Activated CD4-positive, alpha-beta memory T cell treated with anti-CD3 and anti-CD28 coated beads, Interleukin-2, amount 10 ng/mL, durations not matched to agents 7 days and 5 days (primary cell): ENCODE measurements around the gene DNAH17. TPM values are rescaled to one million over a fixed set of nuclear protein-coding genes. Genes with fewer than 3 reads are reported as not detected.

Experiments
- CTCF ChIA-PET: fragments of 350-600 bp; sonication (Branson Sonifier 250); formaldehyde crosslinking; loops from one replicate; lab custom pipeline; 2021; ENCODE audit warnings: antibody characterized with exemption, inconsistent platforms; lab: Charles Lee
- POLR2A ChIA-PET: fragments of 350-600 bp; sonication (Branson Sonifier 250); formaldehyde crosslinking; loops from one replicate; lab custom pipeline; 2021; ENCODE audit warnings: antibody characterized with exemption; lab: Charles Lee
- DNase-seq: peaks from one replicate; pipeline ENCODE4 v3.0.0-alpha.2; 2020
- H3K27ac Mint-ChIP-seq: one replicate; pipeline ENCODE4 v1.8.0; 2021; ENCODE audit warnings: mild to moderate bottlenecking, mixed read lengths
- H3K27me3 Mint-ChIP-seq: one replicate; pipeline ENCODE4 v1.8.0; 2021; ENCODE audit warnings: mixed read lengths
- H3K36me3 Mint-ChIP-seq: one replicate; pipeline ENCODE4 v1.8.0; 2021; ENCODE audit warnings: low read depth, mixed read lengths
- H3K4me1 Mint-ChIP-seq: one replicate; pipeline ENCODE4 v1.8.0; 2021; ENCODE audit warnings: mixed read lengths
- H3K4me3 Mint-ChIP-seq: one replicate; pipeline ENCODE4 v1.8.0; 2021; ENCODE audit warnings: mild to moderate bottlenecking, mixed read lengths
- H3K9me3 Mint-ChIP-seq: one replicate; pipeline ENCODE4 v1.8.0; 2021; ENCODE audit warnings: mixed read lengths
- total RNA-seq, 2 experiments: library from RNA; stranded (reverse); gene quantifications; one replicate each; pipeline ENCODE4 v1.2.3, GENCODE V29; 2021

The DNAH17 gene, protein sequence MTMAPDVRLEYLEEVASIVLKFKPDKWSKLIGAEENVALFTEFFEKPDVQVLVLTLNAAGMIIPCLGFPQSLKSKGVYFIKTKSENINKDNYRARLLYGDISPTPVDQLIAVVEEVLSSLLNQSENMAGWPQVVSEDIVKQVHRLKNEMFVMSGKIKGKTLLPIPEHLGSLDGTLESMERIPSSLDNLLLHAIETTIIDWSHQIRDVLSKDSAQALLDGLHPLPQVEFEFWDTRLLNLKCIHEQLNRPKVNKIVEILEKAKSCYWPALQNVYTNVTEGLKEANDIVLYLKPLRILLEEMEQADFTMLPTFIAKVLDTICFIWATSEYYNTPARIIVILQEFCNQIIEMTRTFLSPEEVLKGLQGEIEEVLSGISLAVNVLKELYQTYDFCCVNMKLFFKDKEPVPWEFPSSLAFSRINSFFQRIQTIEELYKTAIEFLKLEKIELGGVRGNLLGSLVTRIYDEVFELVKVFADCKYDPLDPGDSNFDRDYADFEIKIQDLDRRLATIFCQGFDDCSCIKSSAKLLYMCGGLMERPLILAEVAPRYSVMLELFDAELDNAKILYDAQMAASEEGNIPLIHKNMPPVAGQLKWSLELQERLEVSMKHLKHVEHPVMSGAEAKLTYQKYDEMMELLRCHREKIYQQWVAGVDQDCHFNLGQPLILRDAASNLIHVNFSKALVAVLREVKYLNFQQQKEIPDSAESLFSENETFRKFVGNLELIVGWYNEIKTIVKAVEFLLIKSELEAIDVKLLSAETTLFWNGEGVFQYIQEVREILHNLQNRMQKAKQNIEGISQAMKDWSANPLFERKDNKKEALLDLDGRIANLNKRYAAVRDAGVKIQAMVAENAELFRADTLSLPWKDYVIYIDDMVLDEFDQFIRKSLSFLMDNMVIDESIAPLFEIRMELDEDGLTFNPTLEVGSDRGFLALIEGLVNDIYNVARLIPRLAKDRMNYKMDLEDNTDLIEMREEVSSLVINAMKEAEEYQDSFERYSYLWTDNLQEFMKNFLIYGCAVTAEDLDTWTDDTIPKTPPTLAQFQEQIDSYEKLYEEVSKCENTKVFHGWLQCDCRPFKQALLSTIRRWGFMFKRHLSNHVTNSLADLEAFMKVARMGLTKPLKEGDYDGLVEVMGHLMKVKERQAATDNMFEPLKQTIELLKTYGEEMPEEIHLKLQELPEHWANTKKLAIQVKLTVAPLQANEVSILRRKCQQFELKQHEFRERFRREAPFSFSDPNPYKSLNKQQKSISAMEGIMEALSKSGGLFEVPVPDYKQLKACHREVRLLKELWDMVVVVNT (N-terminal part only)
- under 1 TPM; 0.08 TPM for total RNA-seq

DNA sequence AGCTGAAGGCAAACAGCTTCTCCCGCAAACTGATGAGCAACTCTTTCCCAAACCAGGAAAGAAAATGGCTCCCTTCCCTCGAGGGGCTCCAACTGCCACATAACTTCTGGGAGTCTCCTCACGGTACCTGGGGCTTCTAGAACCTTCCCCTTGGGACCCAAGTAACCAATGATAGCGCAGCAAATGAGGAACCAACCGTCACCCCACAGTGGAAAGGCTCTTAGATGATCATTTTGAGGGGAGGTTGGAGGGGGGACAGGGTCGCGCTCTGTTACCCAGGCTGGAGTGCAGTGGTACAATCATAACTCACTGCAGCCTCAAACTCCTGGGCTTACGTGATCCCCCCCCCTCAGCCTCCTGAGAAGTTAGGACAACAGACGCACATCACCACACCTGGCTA lies at the start of gene DNAH17:
DNAH17 (minus strand) TSS at position 101 of the 400 bp plus-strand sequence. CDS start 2,339 bp downstream, outside the sequence.
- peaks cover 16% of the 10 kb centered on the region for H3K27me3 Mint-ChIP-seq
- H3K9me3 Mint-ChIP-seq, result no peaks in the 10 kb centered on the region
- ChIA-PET CTCF (no interaction called here), POLR2A (no interaction called here)
- H3K4me1 Mint-ChIP-seq, result no peaks in the 10 kb centered on the region
- H3K27ac Mint-ChIP-seq, result no peak within 1 kb of the TSS
- H3K36me3 Mint-ChIP-seq, result no peaks in the 10 kb centered on the region
- no peak for DNase-seq
- H3K4me3 Mint-ChIP-seq, result no peak within 1 kb of the TSS

DNA sequence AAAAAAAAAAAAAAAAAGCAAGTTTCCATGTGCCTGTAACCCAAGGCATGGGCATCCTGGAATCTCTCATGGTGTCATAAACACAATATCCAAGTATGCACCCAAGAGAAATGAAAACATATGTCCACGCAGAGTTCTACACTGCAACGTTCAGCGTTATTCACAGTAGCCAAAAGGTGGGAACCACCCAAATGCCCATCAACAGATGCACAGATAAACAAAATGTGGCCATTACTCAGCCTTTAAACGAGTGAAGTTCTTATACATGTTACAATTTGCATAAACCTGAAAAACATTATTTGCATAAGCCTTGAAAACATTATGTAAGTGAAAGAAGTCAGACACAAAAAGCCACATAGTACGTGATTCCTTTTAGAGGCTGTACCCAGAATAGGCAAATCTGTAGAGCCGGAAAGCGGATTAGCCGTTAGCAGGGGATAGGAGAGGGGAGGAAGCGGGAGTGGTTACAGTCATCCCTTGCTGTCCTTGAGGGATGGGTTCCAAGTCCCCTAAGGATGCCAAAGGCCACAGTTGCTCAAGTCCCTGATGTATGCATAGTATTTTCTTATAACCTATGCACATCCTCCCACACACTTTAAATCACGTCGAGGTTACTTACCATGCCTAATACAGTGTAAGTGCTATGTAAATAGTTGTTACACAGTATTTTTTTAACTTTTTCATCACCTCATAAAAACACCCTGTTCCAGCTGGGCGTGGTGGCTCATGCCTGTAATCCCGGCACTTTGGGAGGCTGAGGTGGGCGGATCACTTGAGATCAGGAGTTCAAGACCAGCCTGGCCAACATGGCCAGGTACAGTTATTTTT lies 47.3 kb upstream of the DNAH17 start:
- H3K4me3 Mint-ChIP-seq, result no peak overlapping the region
- POLR2A ChIA-PET, result no interaction called here
- DNase-seq, result no peak
- peaks cover 5% of the 10 kb centered on the region for H3K27me3 Mint-ChIP-seq
- no peak overlapping the region for H3K27ac Mint-ChIP-seq
- CTCF ChIA-PET, result no interaction called here
- H3K4me1 Mint-ChIP-seq, result no peaks in the 10 kb centered on the region
- no peaks in the 10 kb centered on the region for H3K36me3 Mint-ChIP-seq
- no peaks in the 10 kb centered on the region for H3K9me3 Mint-ChIP-seq

DNA sequence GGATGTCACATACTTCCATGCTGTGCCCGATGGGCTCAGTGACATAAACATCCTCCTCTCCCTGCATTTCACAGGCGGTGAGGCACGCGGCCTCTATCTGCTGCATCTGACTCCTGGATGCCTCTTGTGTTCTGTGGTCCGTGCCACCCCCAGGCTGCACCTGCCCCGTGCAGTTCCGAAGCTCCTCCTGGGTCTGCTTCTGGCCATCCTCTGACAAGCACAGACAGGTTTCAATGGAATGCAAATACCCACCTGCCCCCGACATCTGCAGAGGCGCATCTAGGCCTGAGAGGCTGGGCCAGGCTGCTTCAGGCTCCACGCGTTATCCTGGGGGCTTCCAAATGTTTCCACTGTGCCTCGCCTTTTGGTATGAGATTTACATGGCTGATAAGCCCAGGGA lies 46.3 kb upstream of the DNAH17 start:
- POLR2A ChIA-PET, result no interaction called here
- CTCF ChIA-PET, result no interaction called here
- Mint-ChIP-seq H3K4me1 (no peaks in the 10 kb centered on the region), H3K27ac (no peak overlapping the region), H3K4me3 (no peak overlapping the region), H3K27me3 (peaks cover 7% of the 10 kb centered on the region), H3K9me3 (no peaks in the 10 kb centered on the region), H3K36me3 (no peaks in the 10 kb centered on the region)
- DNase-seq, result no peak

GRCh38 chr17:78622491-78623265 lies 45.5 kb upstream of the DNAH17 start:
- Mint-ChIP-seq H3K9me3 (no peaks in the 10 kb centered on the region), H3K36me3 (no peaks in the 10 kb centered on the region), H3K4me3 (no peak overlapping the region), H3K4me1 (no peaks in the 10 kb centered on the region), H3K27ac (no peak overlapping the region), H3K27me3 (peaks cover 7% of the 10 kb centered on the region)
- POLR2A ChIA-PET, result no interaction called here
- no peak for DNase-seq
- CTCF ChIA-PET, result no interaction called here

DNA sequence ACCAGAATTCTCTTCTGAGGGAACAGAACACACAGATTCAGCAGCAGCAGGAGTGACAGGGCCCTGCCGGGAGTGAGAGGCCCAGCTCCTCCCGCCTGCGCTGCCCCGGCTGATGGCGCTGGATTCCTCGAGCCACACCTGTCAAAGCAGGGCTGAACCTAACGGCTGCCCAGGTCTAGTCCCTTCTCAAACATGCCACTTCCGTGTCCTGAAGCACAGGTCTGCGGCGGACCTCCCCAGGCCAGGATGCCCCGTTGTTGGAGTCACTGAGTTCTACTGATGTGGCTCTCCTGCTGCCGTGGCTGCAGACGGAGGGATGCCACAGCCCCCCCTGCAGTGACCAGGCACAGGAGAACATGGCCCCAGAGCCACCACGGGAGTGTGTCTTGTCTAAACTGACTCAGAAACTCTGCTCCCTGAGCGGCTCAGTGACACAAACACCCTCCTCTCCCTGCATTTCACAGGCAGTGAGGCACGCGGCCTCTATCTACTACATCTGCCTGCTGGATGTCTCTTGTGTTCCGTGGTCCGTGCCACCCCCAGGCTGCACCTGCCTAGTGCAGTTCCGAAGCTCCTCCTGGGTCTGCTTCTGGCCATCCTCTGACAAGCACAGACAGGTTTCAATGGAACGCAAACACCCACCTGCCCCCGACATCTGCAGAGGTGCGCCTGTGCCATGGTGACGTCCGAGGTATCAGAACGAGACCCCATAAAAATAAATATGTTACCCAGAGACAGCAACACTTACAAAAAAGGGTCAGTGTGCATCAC lies 44.7 kb upstream of the DNAH17 start:
- Mint-ChIP-seq H3K4me1 (no peaks in the 10 kb centered on the region), H3K27me3 (peaks cover 7% of the 10 kb centered on the region), H3K4me3 (no peak overlapping the region), H3K36me3 (no peaks in the 10 kb centered on the region), H3K9me3 (no peaks in the 10 kb centered on the region), H3K27ac (no peak overlapping the region)
- DNase-seq, result no peak
- POLR2A ChIA-PET, result no interaction called here
- CTCF ChIA-PET, result no interaction called here

- no peak for DNase-seq
- H3K36me3 Mint-ChIP-seq, result no peaks in the 10 kb centered on the region
- peaks cover 7% of the 10 kb centered on the region for H3K27me3 Mint-ChIP-seq
- no peak overlapping the region for H3K27ac Mint-ChIP-seq
- no peak overlapping the region for H3K4me3 Mint-ChIP-seq
- POLR2A ChIA-PET, result no interaction called here
- no peaks in the 10 kb centered on the region for H3K9me3 Mint-ChIP-seq
- no peaks in the 10 kb centered on the region for H3K4me1 Mint-ChIP-seq
- CTCF ChIA-PET, result no interaction called here
Measured at GRCh38 chr17:78620099-78620498, 42.9 kb upstream of the DNAH17 start.

- H3K27ac Mint-ChIP-seq, result no peak overlapping the region
- POLR2A ChIA-PET, result no interaction called here
- DNase-seq, result no peak
- no peaks in the 10 kb centered on the region for H3K9me3 Mint-ChIP-seq
- CTCF ChIA-PET, result no interaction called here
- no peaks in the 10 kb centered on the region for H3K36me3 Mint-ChIP-seq
- H3K4me3 Mint-ChIP-seq, result no peak overlapping the region
- H3K4me1 Mint-ChIP-seq, result no peaks in the 10 kb centered on the region
- peaks cover 7% of the 10 kb centered on the region for H3K27me3 Mint-ChIP-seq
Measured at GRCh38 chr17:78619334-78619733, 42.1 kb upstream of the DNAH17 start.

- Mint-ChIP-seq H3K27ac (no peak overlapping the region), H3K4me3 (no peak overlapping the region), H3K9me3 (no peaks in the 10 kb centered on the region), H3K4me1 (no peaks in the 10 kb centered on the region), H3K27me3 (peaks cover 8% of the 10 kb centered on the region), H3K36me3 (no peaks in the 10 kb centered on the region)
- ChIA-PET POLR2A (no interaction called here), CTCF (interaction anchor here (0.7 kb wide), 1 partner anchor 13 kb away, joined by 3 read pairs; no protein-coding TSS in a partner anchor)
- no peak for DNase-seq
Measured at GRCh38 chr17:78618264-78619066, 41.3 kb upstream of the DNAH17 start.

DNA sequence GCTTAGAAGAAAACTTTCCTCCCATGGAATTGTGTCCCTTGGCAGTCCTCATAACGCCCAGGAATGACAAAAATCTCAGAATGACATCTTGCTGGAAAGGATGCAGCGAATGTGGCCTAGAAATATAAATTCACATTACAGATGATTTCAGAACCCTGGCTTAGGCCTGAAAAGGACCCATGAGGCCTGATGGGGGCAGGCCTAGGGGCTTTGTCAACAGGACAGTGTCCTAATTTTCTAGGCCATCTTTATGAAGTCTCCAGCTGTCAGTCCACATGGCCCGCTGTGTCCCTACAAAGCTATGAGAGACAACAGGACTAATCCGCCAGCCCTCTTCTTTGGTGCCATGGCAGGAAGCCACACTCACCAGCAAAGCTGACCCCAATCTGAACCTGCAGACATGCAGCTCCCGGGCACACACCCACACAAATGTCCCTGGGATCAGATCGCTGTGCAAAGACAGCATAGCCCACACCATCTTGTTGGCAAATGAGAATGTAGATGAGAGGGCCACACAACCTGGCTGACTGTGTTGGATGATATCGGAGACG lies 40.4 kb upstream of the DNAH17 start:
- Mint-ChIP-seq H3K27me3 (peaks cover 8% of the 10 kb centered on the region), H3K4me1 (no peaks in the 10 kb centered on the region), H3K4me3 (no peak overlapping the region), H3K27ac (no peak overlapping the region), H3K9me3 (no peaks in the 10 kb centered on the region), H3K36me3 (no peaks in the 10 kb centered on the region)
- CTCF ChIA-PET, result interaction anchor here (0.7 to 0.9 kb wide), 2 partner anchors 12 to 17 kb away, joined by 3 read pairs; no protein-coding TSS in a partner anchor
- no peak for DNase-seq
- POLR2A ChIA-PET, result no interaction called here

GRCh38 chr17:78616946-78617345 lies 39.8 kb upstream of the DNAH17 start:
- POLR2A ChIA-PET, result no interaction called here
- no peaks in the 10 kb centered on the region for H3K36me3 Mint-ChIP-seq
- CTCF ChIA-PET, result interaction anchor here (0.9 kb wide), 1 partner anchor 17 kb away, joined by 3 read pairs; no protein-coding TSS in a partner anchor

More at GRCh38 chr17:78616946-78617345, 39.8 kb upstream of the DNAH17 start:
- Mint-ChIP-seq H3K27ac (no peak overlapping the region), H3K4me1 (no peaks in the 10 kb centered on the region), H3K4me3 (no peak overlapping the region), H3K27me3 (peaks cover 8% of the 10 kb centered on the region), H3K9me3 (no peaks in the 10 kb centered on the region)
- no peak for DNase-seq
